HG02759 (cell line): ENCODE measurements around the gene SIGLEC8.

ENCODE experiments used
- ATAC-seq: cut with Tn5 transposase; IDR thresholded peaks from one replicate; pipeline ENCODE4 v1.9.1; 2021; ENCODE audit warnings: mild to moderate bottlenecking, moderate library complexity; ENCODE audit not compliant: unreplicated experiment

SIGLEC8 gene

DNA sequence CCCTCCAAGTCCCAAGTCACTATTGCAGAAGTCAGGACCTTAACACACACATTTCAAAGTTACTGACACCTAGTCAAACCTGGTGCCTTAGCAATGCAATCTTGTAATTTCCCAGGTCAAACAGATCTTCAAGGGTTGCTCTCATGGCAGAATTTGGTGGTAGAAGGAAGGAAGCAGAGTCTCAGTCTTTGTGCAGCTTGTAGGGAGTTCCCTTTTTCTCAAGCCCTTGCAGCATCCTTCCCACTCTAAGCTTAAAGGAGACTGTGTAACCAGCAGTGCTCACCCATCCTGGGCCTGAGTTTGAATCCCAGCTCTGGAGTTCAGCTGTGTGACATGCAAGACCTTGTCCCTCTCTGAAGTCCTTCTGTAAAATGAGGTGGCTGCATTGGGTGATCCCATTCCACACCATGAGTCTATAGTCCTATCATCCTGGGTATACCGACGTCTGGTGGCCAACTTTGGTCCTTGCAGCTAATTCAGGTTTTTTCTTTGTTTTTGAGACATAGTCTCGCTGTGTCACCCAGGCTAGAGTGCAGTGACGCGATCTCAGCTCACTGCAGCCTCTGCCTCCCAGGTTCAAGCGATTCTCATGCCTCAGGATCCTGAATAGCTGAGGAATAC, 50.6 kb downstream of the SIGLEC8 start:
- ATAC-seq = no peak

DNA sequence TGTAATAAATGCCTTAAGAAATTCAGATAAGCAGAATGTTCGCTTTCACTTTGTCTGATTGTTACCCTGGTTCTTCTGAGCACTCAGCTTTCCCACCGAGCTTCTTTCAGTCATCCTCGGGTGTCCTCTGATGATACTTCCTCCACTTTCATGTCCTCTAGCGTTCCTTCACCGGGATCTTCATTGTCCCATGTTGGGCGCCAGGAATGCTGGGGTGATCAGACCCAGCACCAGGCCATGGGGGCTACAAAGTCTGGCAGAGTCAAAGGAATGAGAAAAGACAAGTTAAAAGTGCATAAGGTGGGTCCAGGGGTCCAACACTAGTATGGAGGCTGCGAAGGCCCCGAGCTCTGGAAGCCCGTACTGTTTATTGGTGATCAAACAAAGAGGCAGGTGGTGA, 56.1 kb downstream of the SIGLEC8 start:
- no peak for ATAC-seq
